WERI-Rb-1 (cell line): ENCODE data around the gene POLE.

Source experiments
- DNase-seq: peaks from one replicate; pipeline ENCODE4 v3.0.0-alpha.2; 2020
- H3K27ac ChIP-seq: fragments of 250-450 bp; sonication (Bioruptor Pico); 2 replicates; pipeline ENCODE4 v1.5.1; 2020; ENCODE audit warnings: mild to moderate bottlenecking, moderate library complexity
- H3K27me3 ChIP-seq: fragments of 250-450 bp; sonication (Bioruptor Pico); 2 replicates; pipeline ENCODE4 v1.5.1; 2021; ENCODE audit warnings: mild to moderate bottlenecking, low read depth, moderate library complexity; ENCODE audit not compliant: insufficient read depth, severe bottlenecking
- H3K36me3 ChIP-seq: fragments of 250-450 bp; sonication (Bioruptor Pico); 2 replicates; pipeline ENCODE4 v1.5.1; 2020; ENCODE audit warnings: mild to moderate bottlenecking, moderate library complexity
- H3K4me3 ChIP-seq: 2 replicates; pipeline ENCODE4 v1.5.1; 2011; ENCODE audit warnings: low read depth, mild to moderate bottlenecking, control low read depth, low read length
- H3K9me3 ChIP-seq: fragments of 250-450 bp; sonication (Bioruptor Pico); 2 replicates; pipeline ENCODE4 v1.5.1; 2021; ENCODE audit warnings: mild to moderate bottlenecking, moderate library complexity; ENCODE audit not compliant: severe bottlenecking
- CTCF ChIP-seq: IDR thresholded peaks from 2 replicates; pipeline ENCODE4 v1.5.1; 2011; ENCODE audit warnings: low read depth, mild to moderate bottlenecking, control low read depth, inconsistent platforms, low read length

POLE gene

GRCh38 chr12:132633398-132633797 is 53.7 kb downstream of the POLE start:
- no peaks in the 10 kb centered on the region for H3K9me3 ChIP-seq
- no peak overlapping the region for H3K27ac ChIP-seq
- DNase-seq = no peak
- no peak overlapping the region for H3K4me3 ChIP-seq
- peaks cover 100% of the 10 kb centered on the region for H3K36me3 ChIP-seq
- TF ChIP-seq CTCF = no peak
- H3K27me3 ChIP-seq = no peaks in the 10 kb centered on the region

- H3K27ac ChIP-seq = no peak overlapping the region
- H3K4me3 ChIP-seq = no peak overlapping the region
- no peaks in the 10 kb centered on the region for H3K27me3 ChIP-seq
- H3K9me3 ChIP-seq = no peaks in the 10 kb centered on the region
- DNase-seq = no peak
- TF ChIP-seq CTCF = no peak
- H3K36me3 ChIP-seq = peaks cover 97% of the 10 kb centered on the region
Measured at GRCh38 chr12:132632521-132633228, 54.5 kb downstream of the POLE start.

GRCh38 chr12:132631666-132632065 is 55.5 kb downstream of the POLE start:
- peaks cover 92% of the 10 kb centered on the region for H3K36me3 ChIP-seq
- DNase-seq = no peak
- no peaks in the 10 kb centered on the region for H3K27me3 ChIP-seq
- H3K4me3 ChIP-seq = no peak overlapping the region
- no peak overlapping the region for H3K27ac ChIP-seq
- no peak for TF ChIP-seq CTCF
- H3K9me3 ChIP-seq = no peaks in the 10 kb centered on the region

- H3K27me3 ChIP-seq = no peaks in the 10 kb centered on the region
- H3K27ac ChIP-seq = no peak overlapping the region
- no peak for TF ChIP-seq CTCF
- DNase-seq = no peak
- H3K9me3 ChIP-seq = no peaks in the 10 kb centered on the region
- H3K4me3 ChIP-seq = no peak overlapping the region
- peaks cover 89% of the 10 kb centered on the region for H3K36me3 ChIP-seq
Measured at GRCh38 chr12:132630672-132631071, 56.5 kb downstream of the POLE start.

- Histone ChIP-seq H3K9me3 (no peaks in the 10 kb centered on the region), H3K27me3 (no peaks in the 10 kb centered on the region), H3K4me3 (no peak overlapping the region), H3K36me3 (peaks cover 89% of the 10 kb centered on the region), H3K27ac (no peak overlapping the region)
- no peak for DNase-seq
- no peak for TF ChIP-seq CTCF
Measured at GRCh38 chr12:132629330-132629729, 57.8 kb downstream of the POLE start.

GRCh38 chr12:132625731-132626430 is 61.3 kb downstream of the POLE start:
- Histone ChIP-seq H3K4me3 (no peak overlapping the region), H3K36me3 (peaks cover 71% of the 10 kb centered on the region), H3K27me3 (no peaks in the 10 kb centered on the region), H3K9me3 (no peaks in the 10 kb centered on the region), H3K27ac (no peak overlapping the region)
- DNase-seq = no peak
- no peak for TF ChIP-seq CTCF
